Globus pallidus (tissue), 1 donor: Measurements from ENCODE around the gene STXBP5L.
"Not testable (repeated sequence)": the region's sequence is repeated elsewhere in the genome, so short reads cannot be mapped to it uniquely, and the experiment has no call there.

Experiments used
- DNase-seq: peaks from one replicate; pipeline ENCODE4 v3.0.0-alpha.2; 2015; ENCODE audit warnings: low spot score

STXBP5L gene

GRCh38 chr3:121431726-121432517, 523.9 kb downstream of the STXBP5L start:
- DNase-seq, result peak; percentile 3

GRCh38 chr3:121436074-121436473, 528.1 kb downstream of the STXBP5L start:
- no peak for DNase-seq

- no peak for DNase-seq
These were observed 528.6 kb downstream of the STXBP5L start for GRCh38 chr3:121436641-121437040.

GRCh38 chr3:121443456-121443855, 535.5 kb downstream of the STXBP5L start:
- DNase-seq, result no peak

- DNase-seq, result not testable (repeated sequence)
These were observed 543.7 kb downstream of the STXBP5L start for GRCh38 chr3:121451752-121452151.

GRCh38 chr3:121462565-121462964, 554.6 kb downstream of the STXBP5L start:
- no peak for DNase-seq

- DNase-seq, result no peak
These were observed 555.7 kb downstream of the STXBP5L start for GRCh38 chr3:121463745-121464144.

GRCh38 chr3:121467085-121467484, 559.1 kb downstream of the STXBP5L start:
- no peak for DNase-seq

- DNase-seq, result no peak
These were observed 565.0 kb downstream of the STXBP5L start for GRCh38 chr3:121473001-121473400.
